Sigmoid colon (tissue), 4 donors: ENCODE results near the gene IRF7.

Source experiments
- CTCF ChIP-seq, 4 experiments: fragments of 450-650 bp in 3 of 4; fragments of 200-600 bp in 1 of 4; IDR thresholded peaks; one replicate each; pipeline ENCODE4 v1.5.1; 2016 to 2019; ENCODE audit warnings: antibody characterized with exemption in 4 of 4, mild to moderate bottlenecking in 3 of 4, moderate library complexity in 2 of 4
- EP300 ChIP-seq, 4 donors: sonication (generic); formaldehyde crosslinking; IDR thresholded peaks; one replicate each; pipeline ENCODE4 v1.6.1; 2017; ENCODE audit warnings: antibody characterized with exemption in 4 of 4
- POLR2A ChIP-seq, 2 donors: fragments of 450-650 bp; IDR thresholded peaks; one replicate each; pipeline ENCODE4 v1.6.1; 2016; ENCODE audit warnings: antibody characterized with exemption in 2 of 2, mild to moderate bottlenecking in 2 of 2, moderate library complexity in 2 of 2
- POLR2AphosphoS5 ChIP-seq, 4 donors: sonication (generic); formaldehyde crosslinking; IDR thresholded peaks; one replicate each; pipeline ENCODE4 v1.6.1; 2017; ENCODE audit warnings: antibody characterized with exemption in 4 of 4

- TF ChIP-seq POLR2A (IDR thresholded peaks at IDR 0.05) (no peak), CTCF (IDR thresholded peaks at IDR 0.05) (no peak), POLR2AphosphoS5 (IDR thresholded peaks at IDR 0.05) (no peak), EP300 (IDR thresholded peaks at IDR 0.05) (no peak)
These were observed 27.6 kb upstream of the IRF7 start for GRCh38 chr11:643366-643765.
